22Rv1 (cell line): ENCODE measurements around the gene SLC35E2B.

Experiments used
- ZFX ChIP-seq: fragments of 450-650 bp; IDR thresholded peaks from 2 replicates; pipeline ENCODE4 v1.6.1; 2017; ENCODE audit warnings: antibody characterized with exemption, borderline replicate concordance
- TF ChIP-seq, protein P1 (sequence below): fragments of 450-650 bp; IDR thresholded peaks from 2 replicates; pipeline ENCODE4 v1.5.1; 2017; ENCODE audit warnings: mild to moderate bottlenecking

DNA sequence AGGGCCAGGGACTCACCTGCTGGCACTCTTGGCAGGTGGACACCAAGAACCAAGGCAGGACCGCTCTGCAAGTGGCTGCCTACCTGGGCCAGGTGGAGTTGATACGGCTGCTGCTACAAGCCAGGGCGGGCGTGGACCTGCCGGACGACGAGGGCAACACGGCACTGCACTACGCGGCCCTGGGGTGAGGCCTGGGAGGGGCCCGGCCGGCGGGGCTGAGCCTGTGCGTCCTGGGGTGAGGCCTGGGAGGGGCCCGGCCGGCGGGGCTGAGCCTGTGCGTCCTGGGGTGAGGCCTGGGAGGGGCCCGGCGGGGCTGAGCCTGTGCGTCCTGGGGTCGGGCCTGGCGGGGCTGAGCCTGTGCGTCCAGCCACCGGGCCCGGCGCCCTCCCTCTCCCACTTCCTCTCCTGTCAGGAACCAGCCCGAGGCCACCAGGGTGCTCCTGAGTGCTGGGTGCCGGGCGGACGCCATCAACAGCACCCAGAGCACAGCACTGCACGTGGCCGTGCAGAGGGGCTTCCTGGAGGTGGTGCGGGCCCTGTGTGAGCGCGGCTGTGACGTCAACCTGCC lies 65.2 kb downstream of the SLC35E2B start:
- TF ChIP-seq, protein P1, sequence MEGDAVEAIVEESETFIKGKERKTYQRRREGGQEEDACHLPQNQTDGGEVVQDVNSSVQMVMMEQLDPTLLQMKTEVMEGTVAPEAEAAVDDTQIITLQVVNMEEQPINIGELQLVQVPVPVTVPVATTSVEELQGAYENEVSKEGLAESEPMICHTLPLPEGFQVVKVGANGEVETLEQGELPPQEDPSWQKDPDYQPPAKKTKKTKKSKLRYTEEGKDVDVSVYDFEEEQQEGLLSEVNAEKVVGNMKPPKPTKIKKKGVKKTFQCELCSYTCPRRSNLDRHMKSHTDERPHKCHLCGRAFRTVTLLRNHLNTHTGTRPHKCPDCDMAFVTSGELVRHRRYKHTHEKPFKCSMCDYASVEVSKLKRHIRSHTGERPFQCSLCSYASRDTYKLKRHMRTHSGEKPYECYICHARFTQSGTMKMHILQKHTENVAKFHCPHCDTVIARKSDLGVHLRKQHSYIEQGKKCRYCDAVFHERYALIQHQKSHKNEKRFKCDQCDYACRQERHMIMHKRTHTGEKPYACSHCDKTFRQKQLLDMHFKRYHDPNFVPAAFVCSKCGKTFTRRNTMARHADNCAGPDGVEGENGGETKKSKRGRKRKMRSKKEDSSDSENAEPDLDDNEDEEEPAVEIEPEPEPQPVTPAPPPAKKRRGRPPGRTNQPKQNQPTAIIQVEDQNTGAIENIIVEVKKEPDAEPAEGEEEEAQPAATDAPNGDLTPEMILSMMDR = no peak
- TF ChIP-seq ZFX = no peak
